Endothelial cell of umbilical vein (primary cell): ENCODE measurements around the gene TRIM67. TPM values are rescaled to one million over a fixed set of nuclear protein-coding genes. Genes with fewer than 3 reads are reported as not detected.

ENCODE experiments used
- BruUV-seq: library from RNA; stranded (reverse); fragments of 400-500 nt; replicated peaks from 2 replicates; lab custom pipeline; 2021; lab: Mats Ljungman, UMichigan
- CTCF ChIA-PET: fragments of 300-600, 350-600 bp; sonication (Branson Sonifier 250); formaldehyde crosslinking; loops from one replicate; lab custom pipeline; 2021; ENCODE audit warnings: antibody characterized with exemption, inconsistent platforms; lab: Charles Lee
- POLR2A ChIA-PET: fragments of 300-600, 350-600 bp; sonication (Branson Sonifier 250); formaldehyde crosslinking; loops from one replicate; lab custom pipeline; 2021; ENCODE audit warnings: antibody characterized with exemption, inconsistent platforms; lab: Charles Lee
- DNase-seq: peaks from one replicate; pipeline ENCODE4 v3.0.0-alpha.2; 2011; ENCODE audit warnings: low read depth, low spot score
- FAIRE-seq: peaks from 2 replicates; lab custom pipeline; 2011; peaks lifted over from hg19 to GRCh38; lab: Jason Lieb, UNC
- H2AFZ ChIP-seq: 2 replicates; pipeline ENCODE4 v1.6.0; 2012; ENCODE audit warnings: low read depth, low read length, control low read depth, inconsistent platforms
- H3K27ac ChIP-seq: 2 replicates; pipeline ENCODE4 v1.5.1; 2011; ENCODE audit warnings: low read depth, mild to moderate bottlenecking, control low read depth, low read length, moderate library complexity; ENCODE audit not compliant: insufficient read depth
- H3K27me3 ChIP-seq, 2 experiments: 2 replicates each; pipeline versions ENCODE4 v1.6.0 to v1.6.1; 2011; ENCODE audit warnings: low read length in 2 of 2, mixed read lengths in 1 of 2; ENCODE audit not compliant: control insufficient read depth in 2 of 2, insufficient read depth in 2 of 2
- H3K36me3 ChIP-seq, 2 experiments: 2 replicates in 1 of 2; 3 replicates in 1 of 2; pipeline ENCODE4 v1.5.1; 2011; ENCODE audit warnings: low read length in 2 of 2, mild to moderate bottlenecking in 1 of 2, moderate library complexity in 1 of 2; ENCODE audit not compliant: control insufficient read depth in 2 of 2, insufficient read depth in 2 of 2; ENCODE audit errors: extremely low read depth in 1 of 2
- H3K4me1 ChIP-seq: 3 replicates; pipeline ENCODE4 v1.5.1; 2011; ENCODE audit warnings: mild to moderate bottlenecking, low read length; ENCODE audit not compliant: control insufficient read depth, insufficient read depth; ENCODE audit errors: extremely low read depth
- H3K4me2 ChIP-seq: 2 replicates; pipeline ENCODE4 v1.6.1; 2011; ENCODE audit warnings: low read length, control low read depth, mixed read lengths; ENCODE audit not compliant: insufficient read depth
- H3K4me3 ChIP-seq, 3 experiments: fragments of 200-600 bp in 1 of 3; sonication (generic), shearing (Covaris generic) in 1 of 3; replicated peaks in 1 of 3; 2 replicates each; pipeline ENCODE4 v1.5.1; 2011 to 2016; ENCODE audit warnings: control low read depth in 3 of 3, low read length in 3 of 3, mild to moderate bottlenecking in 2 of 3, inconsistent platforms in 1 of 3, low read depth in 1 of 3, moderate library complexity in 1 of 3; ENCODE audit not compliant: insufficient read depth in 1 of 3
- H3K79me2 ChIP-seq: 2 replicates; pipeline ENCODE4 v1.6.0; 2012; ENCODE audit warnings: low read length, inconsistent platforms; ENCODE audit not compliant: control insufficient read depth, insufficient read depth
- H3K9ac ChIP-seq: replicated peaks from 2 replicates; pipeline ENCODE3; 2011; ENCODE audit warnings: low read length, control low read depth; ENCODE audit not compliant: insufficient read depth; ENCODE audit errors: extremely low read depth
- H3K9me1 ChIP-seq: replicated peaks from 3 replicates; pipeline ENCODE4 v1.6.0; 2011; ENCODE audit warnings: mild to moderate bottlenecking, low read length; ENCODE audit not compliant: control insufficient read depth, insufficient read depth; ENCODE audit errors: extremely low read depth
- H3K9me3 ChIP-seq: replicated peaks from 2 replicates; pipeline ENCODE4 v1.5.1; 2012; ENCODE audit warnings: low read length, inconsistent platforms; ENCODE audit not compliant: control insufficient read depth, insufficient read depth
- H4K20me1 ChIP-seq: replicated peaks from 2 replicates; pipeline ENCODE3; 2011; ENCODE audit warnings: mild to moderate bottlenecking, low read length; ENCODE audit not compliant: control insufficient read depth, insufficient read depth; ENCODE audit errors: extremely low read depth
- EZH2 ChIP-seq: IDR thresholded peaks from 2 replicates; pipeline ENCODE4 v1.6.1; 2012; ENCODE audit warnings: borderline replicate concordance, low read depth, mild to moderate bottlenecking, moderate library complexity, low read length, inconsistent platforms; ENCODE audit not compliant: severe bottlenecking
- FOS ChIP-seq: IDR thresholded peaks from 2 replicates; pipeline ENCODE4 v1.6.1; 2011; ENCODE audit warnings: mild to moderate bottlenecking, low read length, moderate library complexity, borderline replicate concordance; ENCODE audit not compliant: insufficient read depth
- GATA2 ChIP-seq: IDR thresholded peaks from 2 replicates; pipeline ENCODE4 v1.7.0; 2011; ENCODE audit warnings: low read depth, mild to moderate bottlenecking, moderate library complexity, mixed read lengths, low read length; ENCODE audit not compliant: insufficient read length, insufficient read depth
- JUN ChIP-seq: IDR thresholded peaks from 2 replicates; pipeline ENCODE4 v1.6.1; 2011; ENCODE audit warnings: borderline replicate concordance, low read depth; ENCODE audit not compliant: insufficient read length, insufficient read depth
- MYC ChIP-seq: IDR thresholded peaks from one replicate; pipeline ENCODE4 v1.6.1; 2011; ENCODE audit warnings: mild to moderate bottlenecking, low read depth, low read length
- POLR2A ChIP-seq: IDR thresholded peaks from 2 replicates; pipeline ENCODE4 v1.6.1; 2012; ENCODE audit warnings: low read depth, mild to moderate bottlenecking, control low read depth, low read length
- POLR2AphosphoS5 ChIP-seq: IDR thresholded peaks from 2 replicates; pipeline ENCODE4 v1.6.1; 2012; ENCODE audit warnings: low read depth, mild to moderate bottlenecking, control low read depth, low read length, moderate library complexity; ENCODE audit not compliant: insufficient read depth
- dilution Hi-C: fragments of 300-500 bp; cut with MboI; formaldehyde crosslinking; loops from one replicate; pipeline ENCODE4 v1.15.0; 2019; ENCODE audit warnings: low sequenced_read_pairs; ENCODE audit not compliant: extremely low pct_ligation_motif_present
- intact Hi-C: fragments of 100-400 bp; cut with micrococcal nuclease; formaldehyde crosslinking; loops from one replicate; pipeline ENCODE4 v1.10.0; 2022
- polyA plus RNA-seq, 4 experiments: library from polyadenylated mRNA; depleted of rRNA in 3 of 4; stranded (reverse) in 3 of 4; unstranded in 1 of 4; fragments of >200 nt; gene quantifications; 2 replicates each; pipeline versions ENCODE4 v1.2.1 to v1.2.3, GENCODE V29; 2011 to 2012; ENCODE audit warnings: missing spikeins in 1 of 4
- total RNA-seq: library from RNA; stranded (reverse); gene quantifications from 2 replicates; pipeline ENCODE4 v1.2.3, GENCODE V29; 2021
- TF ChIP-seq, protein P1 (sequence below), 2 donors: IDR thresholded peaks; 1 replicate in 1 of 2; 2 replicates in 1 of 2; pipeline ENCODE4 v1.5.1; 2011; ENCODE audit warnings: low read length in 2 of 2, mild to moderate bottlenecking in 2 of 2, moderate library complexity in 2 of 2, control low read depth in 1 of 2, inconsistent platforms in 1 of 2, low read depth in 1 of 2; ENCODE audit not compliant: insufficient read depth in 1 of 2; ENCODE audit errors: extremely low read depth in 1 of 2
- TF ChIP-seq, protein P2 (sequence below): IDR thresholded peaks from 2 replicates; pipeline ENCODE4 v1.6.1; 2011; ENCODE audit not compliant: insufficient read depth, insufficient read length

The TRIM67 gene
- total and polyA plus RNA-seq, 2 donors (not counting 3 experiments of a cell fraction or from before 2014, with no cell fraction given), result not detected

DNA sequence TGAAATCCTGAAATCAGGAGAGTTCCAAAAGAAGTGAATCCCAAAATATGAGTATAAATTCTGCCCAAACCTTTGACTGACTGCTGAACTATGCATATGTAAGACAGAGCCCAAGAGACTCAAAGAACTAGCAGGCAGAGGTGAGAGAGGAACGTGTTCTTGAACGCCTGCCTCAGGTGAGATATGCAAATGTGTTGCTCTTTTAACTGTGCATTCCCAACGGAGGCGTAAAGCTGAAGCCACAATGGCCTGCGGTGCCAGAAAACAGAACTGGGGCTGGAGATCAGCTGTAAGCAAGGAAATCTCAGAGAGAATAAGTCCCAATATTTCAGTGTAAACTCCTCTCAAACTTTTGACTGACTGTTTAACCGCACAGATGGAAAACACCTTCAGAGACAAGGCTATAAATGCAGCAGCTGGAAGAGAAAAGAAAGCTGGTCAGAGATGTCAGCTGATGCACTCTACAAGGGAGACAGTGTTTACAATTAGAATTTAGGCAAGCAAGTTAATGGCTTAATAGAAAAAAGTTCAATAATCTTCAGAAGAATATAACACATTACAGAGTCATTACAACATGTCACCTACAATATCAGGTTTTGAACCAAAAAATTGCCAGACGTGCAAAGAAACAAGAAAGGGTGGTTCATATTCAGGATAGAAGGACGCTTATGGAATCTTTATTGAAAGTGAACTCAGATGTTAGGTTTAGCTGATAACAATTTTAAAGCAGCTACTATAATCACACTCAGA, 43.0 kb upstream of the TRIM67 start:
- Histone ChIP-seq H3K4me1 (no peaks in the 10 kb centered on the region), H3K9me3 (no peaks in the 10 kb centered on the region), H3K4me2 (no peak overlapping the region), H4K20me1 (no peaks in the 10 kb centered on the region), H3K9me1 (no peaks in the 10 kb centered on the region), H2AFZ (no peak overlapping the region), H3K79me2 (no peaks in the 10 kb centered on the region), H3K36me3 (no peaks in the 10 kb centered on the region), H3K4me3 (no peak overlapping the region), H3K27me3 (peaks cover 2 to 6% of the 10 kb centered on the region in 2 experiments), H3K9ac (no peak overlapping the region), H3K27ac (no peak overlapping the region)
- POLR2A ChIA-PET, result no interaction called here
- CTCF ChIA-PET, result no interaction called here
- dilution Hi-C loops (no loop called here), intact Hi-C loops (no loop called here)
- no peak for DNase-seq
- no peak for FAIRE-seq
- BruUV-seq, result no TSS peak
- TF ChIP-seq, protein P1, sequence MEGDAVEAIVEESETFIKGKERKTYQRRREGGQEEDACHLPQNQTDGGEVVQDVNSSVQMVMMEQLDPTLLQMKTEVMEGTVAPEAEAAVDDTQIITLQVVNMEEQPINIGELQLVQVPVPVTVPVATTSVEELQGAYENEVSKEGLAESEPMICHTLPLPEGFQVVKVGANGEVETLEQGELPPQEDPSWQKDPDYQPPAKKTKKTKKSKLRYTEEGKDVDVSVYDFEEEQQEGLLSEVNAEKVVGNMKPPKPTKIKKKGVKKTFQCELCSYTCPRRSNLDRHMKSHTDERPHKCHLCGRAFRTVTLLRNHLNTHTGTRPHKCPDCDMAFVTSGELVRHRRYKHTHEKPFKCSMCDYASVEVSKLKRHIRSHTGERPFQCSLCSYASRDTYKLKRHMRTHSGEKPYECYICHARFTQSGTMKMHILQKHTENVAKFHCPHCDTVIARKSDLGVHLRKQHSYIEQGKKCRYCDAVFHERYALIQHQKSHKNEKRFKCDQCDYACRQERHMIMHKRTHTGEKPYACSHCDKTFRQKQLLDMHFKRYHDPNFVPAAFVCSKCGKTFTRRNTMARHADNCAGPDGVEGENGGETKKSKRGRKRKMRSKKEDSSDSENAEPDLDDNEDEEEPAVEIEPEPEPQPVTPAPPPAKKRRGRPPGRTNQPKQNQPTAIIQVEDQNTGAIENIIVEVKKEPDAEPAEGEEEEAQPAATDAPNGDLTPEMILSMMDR (IDR thresholded peaks at IDR 0.05; ENCODE audit: extremely low read depth in 1 of 2, insufficient read depth in 1 of 2, low read depth in 1 of 2, low read length in 2 of 2), result no peak
- TF ChIP-seq POLR2A (no peak), MYC (no peak), EZH2 (no peak), FOS (no peak), GATA2 (no peak), JUN (no peak), POLR2AphosphoS5 (no peak)
- TF ChIP-seq, protein P2, sequence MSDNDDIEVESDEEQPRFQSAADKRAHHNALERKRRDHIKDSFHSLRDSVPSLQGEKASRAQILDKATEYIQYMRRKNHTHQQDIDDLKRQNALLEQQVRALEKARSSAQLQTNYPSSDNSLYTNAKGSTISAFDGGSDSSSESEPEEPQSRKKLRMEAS, result no peak
